HL-60 (cell line): ENCODE measurements around the gene CTIF.

Experiments
- GABPA ChIP-seq: IDR thresholded peaks from 2 replicates; pipeline ENCODE4 v1.6.1; 2012; ENCODE audit warnings: low read depth
- POLR2AphosphoS5 ChIP-seq: IDR thresholded peaks from 2 replicates; pipeline ENCODE4 v1.6.1; 2012; ENCODE audit warnings: low read depth
- REST ChIP-seq: IDR thresholded peaks from 2 replicates; pipeline ENCODE4 v1.6.1; 2012; ENCODE audit warnings: low read depth; ENCODE audit not compliant: insufficient replicate concordance
- SPI1 ChIP-seq: IDR thresholded peaks from 2 replicates; pipeline ENCODE4 v1.6.1; 2012; ENCODE audit warnings: low read depth, mild to moderate bottlenecking, borderline replicate concordance
- TF ChIP-seq, protein P1 (sequence below): IDR thresholded peaks from one replicate; pipeline ENCODE4 v1.5.1; 2011; ENCODE audit warnings: low read length, control low read depth, inconsistent platforms; ENCODE audit not compliant: insufficient read depth

DNA sequence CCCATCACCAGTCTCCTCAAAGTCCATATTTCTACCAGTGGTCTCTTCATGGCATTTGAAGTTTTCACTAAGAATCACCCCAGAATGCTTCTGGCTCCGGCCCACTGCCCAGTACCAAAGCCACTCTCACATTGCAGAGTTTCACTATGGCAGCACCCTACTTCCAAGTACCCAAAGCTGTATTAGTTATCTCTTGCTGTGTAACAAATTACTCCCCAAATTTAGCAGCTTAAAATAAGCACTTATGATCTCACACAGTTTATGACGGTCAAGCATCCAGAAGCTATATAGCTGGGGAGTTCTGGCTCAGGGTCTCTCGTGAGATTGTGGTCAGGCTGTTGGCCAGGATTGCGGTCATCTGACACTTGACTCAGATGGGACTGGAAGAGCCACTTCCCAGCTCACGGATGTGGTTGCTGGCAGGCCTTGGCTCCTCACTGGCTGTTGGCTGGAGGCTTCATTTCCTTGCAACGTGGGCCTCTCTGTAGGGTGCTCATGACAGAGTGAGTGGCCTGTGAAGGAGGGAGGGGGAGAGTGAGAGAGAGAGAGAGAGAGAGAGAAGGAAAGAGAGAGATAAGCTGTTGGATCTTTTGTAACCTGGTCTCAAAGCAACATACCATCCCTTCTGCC lies 189.5 kb downstream of the CTIF start:
- TF ChIP-seq, protein P1, sequence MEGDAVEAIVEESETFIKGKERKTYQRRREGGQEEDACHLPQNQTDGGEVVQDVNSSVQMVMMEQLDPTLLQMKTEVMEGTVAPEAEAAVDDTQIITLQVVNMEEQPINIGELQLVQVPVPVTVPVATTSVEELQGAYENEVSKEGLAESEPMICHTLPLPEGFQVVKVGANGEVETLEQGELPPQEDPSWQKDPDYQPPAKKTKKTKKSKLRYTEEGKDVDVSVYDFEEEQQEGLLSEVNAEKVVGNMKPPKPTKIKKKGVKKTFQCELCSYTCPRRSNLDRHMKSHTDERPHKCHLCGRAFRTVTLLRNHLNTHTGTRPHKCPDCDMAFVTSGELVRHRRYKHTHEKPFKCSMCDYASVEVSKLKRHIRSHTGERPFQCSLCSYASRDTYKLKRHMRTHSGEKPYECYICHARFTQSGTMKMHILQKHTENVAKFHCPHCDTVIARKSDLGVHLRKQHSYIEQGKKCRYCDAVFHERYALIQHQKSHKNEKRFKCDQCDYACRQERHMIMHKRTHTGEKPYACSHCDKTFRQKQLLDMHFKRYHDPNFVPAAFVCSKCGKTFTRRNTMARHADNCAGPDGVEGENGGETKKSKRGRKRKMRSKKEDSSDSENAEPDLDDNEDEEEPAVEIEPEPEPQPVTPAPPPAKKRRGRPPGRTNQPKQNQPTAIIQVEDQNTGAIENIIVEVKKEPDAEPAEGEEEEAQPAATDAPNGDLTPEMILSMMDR, result no peak
- TF ChIP-seq GABPA, result no peak
- TF ChIP-seq REST, result no peak
- TF ChIP-seq POLR2AphosphoS5, result no peak
- no peak for TF ChIP-seq SPI1
